Measurements from ENCODE around the gene PPP1R3F.
A peak's percentile ranks its signal among the peaks of the same experiment; 100 is the strongest.
"Not testable (repeated sequence)": the region's sequence is repeated elsewhere in the genome, so short reads cannot be mapped to it uniquely, and the experiment has no call there.

PPP1R3F gene

DNA sequence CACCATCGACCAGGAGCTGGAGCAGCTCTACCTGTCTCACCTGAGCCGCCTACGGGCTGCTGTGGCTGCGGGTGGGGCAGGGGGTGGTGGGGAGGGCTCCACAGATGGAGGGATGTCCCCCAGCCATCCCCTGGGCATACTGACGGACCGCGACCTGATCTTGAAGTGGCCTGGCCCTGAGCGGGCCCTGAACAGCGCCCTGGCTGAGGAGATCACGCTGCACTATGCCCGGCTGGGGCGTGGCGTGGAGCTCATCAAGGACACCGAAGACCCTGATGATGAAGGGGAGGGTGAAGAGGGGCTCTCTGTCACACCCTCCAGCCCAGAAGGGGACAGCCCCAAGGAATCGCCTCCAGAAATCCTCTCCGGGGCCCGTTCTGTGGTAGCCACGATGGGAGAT lies 16.5 kb downstream of the PPP1R3F start:
- TF ChIP-seq, protein P1, sequence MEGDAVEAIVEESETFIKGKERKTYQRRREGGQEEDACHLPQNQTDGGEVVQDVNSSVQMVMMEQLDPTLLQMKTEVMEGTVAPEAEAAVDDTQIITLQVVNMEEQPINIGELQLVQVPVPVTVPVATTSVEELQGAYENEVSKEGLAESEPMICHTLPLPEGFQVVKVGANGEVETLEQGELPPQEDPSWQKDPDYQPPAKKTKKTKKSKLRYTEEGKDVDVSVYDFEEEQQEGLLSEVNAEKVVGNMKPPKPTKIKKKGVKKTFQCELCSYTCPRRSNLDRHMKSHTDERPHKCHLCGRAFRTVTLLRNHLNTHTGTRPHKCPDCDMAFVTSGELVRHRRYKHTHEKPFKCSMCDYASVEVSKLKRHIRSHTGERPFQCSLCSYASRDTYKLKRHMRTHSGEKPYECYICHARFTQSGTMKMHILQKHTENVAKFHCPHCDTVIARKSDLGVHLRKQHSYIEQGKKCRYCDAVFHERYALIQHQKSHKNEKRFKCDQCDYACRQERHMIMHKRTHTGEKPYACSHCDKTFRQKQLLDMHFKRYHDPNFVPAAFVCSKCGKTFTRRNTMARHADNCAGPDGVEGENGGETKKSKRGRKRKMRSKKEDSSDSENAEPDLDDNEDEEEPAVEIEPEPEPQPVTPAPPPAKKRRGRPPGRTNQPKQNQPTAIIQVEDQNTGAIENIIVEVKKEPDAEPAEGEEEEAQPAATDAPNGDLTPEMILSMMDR (IDR thresholded peaks at IDR 0.05; ENCODE audit: low read depth, low read length) = no peak

DNA sequence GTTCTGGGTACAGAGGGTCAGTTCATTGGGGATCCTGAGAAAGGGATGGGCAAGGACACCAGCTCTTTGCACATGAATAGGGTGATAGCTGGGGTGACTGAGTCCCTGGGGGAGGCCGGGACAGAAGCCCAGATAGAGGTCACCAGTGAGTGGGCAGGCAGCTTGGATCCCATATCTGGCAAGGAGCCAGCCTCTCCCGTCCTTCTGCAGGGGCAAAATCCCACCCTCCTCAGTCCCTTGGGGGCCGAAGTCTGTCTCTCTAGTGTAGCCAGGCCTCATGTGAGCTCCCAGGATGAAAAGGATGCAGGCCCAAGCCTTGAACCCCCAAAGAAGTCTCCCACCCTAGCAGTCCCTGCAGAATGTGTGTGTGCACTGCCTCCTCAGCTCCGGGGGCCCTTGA lies 17.0 kb downstream of the PPP1R3F start:
- H3K4me3 ChIP-seq (ENCODE audit: low read depth, low read length) = no peak overlapping the region
- TF ChIP-seq, protein P1 (IDR thresholded peaks at IDR 0.05; ENCODE audit: low read depth, low read length) = no peak

More for the DNA sequence above, 16.5 kb downstream of the PPP1R3F start:
- H3K4me3 ChIP-seq (ENCODE audit: low read depth, low read length) = no peak overlapping the region

DNA sequence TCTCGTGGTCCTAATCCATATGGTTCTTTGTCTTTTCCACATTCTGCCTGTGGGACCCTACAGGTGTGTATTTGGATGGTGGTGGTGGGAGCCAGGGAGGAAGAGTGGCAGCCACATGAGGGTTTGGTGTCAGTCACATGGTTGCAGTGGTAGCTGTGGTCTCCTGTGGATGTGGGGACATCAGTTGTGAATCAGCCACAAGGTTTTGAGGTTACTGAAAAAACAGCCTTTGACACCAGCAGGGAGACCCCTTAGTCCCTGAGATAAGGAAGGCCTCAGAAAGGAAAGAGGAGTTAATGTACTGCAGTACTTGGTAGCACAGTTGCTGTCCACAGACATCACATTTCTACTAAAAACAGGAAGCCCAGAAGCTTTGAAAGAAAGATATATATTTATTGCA lies 18.1 kb downstream of the PPP1R3F start:
- TF ChIP-seq, protein P1 (IDR thresholded peaks at IDR 0.05; ENCODE audit: low read depth, low read length) = no peak

DNA sequence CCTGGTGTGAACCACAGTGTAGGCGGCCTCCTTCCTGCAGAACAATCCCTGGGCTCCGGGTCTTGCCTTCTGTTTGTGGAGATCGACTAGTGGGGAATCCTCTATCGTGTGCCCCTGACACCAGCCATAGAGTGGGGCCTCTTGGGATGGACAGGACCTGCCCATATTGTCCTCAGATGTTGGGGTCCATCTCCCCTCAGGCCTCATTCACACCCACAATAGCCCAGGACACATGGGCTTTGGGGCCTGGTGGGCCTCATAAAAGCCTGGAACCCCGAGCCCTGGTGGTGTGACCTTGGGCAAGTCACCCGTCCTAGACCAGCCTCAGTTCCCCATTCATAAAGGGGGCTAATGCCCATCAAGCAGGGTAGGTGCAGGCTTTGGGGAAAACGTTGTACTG lies 20.6 kb downstream of the PPP1R3F start:
- no peak overlapping the region for H3K4me3 ChIP-seq (ENCODE audit: low read depth, low read length)
- TF ChIP-seq, protein P1 (IDR thresholded peaks at IDR 0.05; ENCODE audit: low read depth, low read length) = no peak

More for the DNA sequence above, 18.1 kb downstream of the PPP1R3F start:
- H3K4me3 ChIP-seq (ENCODE audit: low read depth, low read length) = no peak overlapping the region

DNA sequence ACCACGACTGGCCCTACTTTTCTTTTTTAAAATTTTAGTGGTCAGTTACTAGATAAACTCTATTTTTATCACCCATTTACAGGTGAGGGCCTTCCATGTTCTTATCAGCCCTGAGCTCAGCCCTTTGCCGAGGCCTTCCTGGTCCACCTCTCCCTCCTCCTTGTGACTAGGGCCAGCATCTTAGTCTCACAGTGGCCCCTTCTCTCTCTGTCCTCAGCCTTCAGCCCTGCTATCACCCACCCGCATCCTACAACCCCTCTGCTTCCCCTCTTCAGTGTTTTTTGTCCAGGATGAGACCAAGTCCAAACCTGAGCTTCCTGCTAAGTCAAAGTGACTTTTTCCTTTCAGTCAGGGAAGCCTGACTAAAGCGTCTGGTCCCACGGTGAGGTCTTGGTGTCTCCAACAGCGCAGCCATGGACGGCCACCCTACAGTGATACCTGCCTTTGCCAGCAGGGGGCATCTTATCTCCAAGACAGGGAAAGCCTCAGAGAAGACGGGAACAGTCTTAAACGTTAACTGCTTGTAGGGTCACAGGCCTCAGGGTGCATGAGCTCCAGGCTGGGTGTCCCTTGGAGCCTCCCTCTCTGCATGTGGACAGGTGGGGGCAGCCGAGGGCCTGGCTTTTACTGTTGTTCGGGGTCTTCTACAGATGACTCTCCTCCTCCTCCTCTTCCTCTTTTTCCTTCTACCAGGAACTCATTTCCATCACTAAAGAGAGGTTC lies 22.2 kb downstream of the PPP1R3F start:
- H3K4me3 ChIP-seq (ENCODE audit: low read depth, low read length) = no peak overlapping the region
- TF ChIP-seq, protein P1 (IDR thresholded peaks at IDR 0.05; ENCODE audit: low read depth, low read length) = peak; percentile 56

DNA sequence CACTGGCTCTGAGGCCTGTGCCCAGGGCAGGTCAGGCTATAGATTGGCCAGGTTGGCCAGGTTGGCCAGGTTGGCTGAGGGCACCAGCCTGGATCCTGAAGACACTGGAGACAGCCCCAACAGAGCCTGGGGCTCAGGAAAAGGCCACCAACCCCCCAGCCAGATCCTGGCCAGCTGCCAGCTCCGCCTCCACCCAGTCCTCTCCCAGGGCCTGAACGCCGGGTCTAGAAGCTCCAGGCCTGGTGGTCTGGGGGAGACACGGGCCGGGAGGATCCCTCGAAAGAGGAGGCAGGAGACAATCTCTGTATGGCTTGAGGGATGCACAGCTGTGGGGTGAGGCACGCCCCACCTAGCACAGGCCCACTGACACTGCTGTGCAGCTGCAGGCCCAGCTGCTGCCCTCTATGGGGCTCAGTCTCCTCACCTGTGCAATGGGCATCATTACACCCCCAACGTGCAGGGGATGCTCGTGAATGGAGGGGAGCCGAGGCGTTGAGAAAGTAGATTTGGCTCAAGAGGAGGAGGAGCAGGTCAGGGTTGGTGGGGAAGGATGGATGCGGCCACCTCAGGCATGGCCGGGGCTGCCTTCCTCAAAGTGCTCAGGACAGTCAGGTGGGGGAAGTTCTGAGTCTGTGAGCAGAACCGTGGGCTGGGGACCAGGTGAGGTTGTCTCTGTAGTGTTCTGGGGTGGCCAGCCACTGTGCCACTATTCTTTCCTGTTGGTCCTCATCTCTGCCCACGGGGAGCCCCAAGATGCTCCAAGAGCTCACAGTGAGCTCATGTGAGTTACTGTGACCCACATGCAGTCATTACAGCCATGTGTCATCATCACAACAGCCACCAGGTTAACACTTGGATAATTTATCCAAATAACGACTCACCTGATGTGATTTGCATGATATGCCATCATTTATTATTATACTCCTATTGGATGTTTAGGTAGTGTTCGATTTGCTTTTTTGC lies 23.1 kb downstream of the PPP1R3F start:
- TF ChIP-seq, protein P1 (IDR thresholded peaks at IDR 0.05; ENCODE audit: low read depth, low read length) = no peak
- H3K4me3 ChIP-seq (ENCODE audit: low read depth, low read length) = no peak overlapping the region

DNA sequence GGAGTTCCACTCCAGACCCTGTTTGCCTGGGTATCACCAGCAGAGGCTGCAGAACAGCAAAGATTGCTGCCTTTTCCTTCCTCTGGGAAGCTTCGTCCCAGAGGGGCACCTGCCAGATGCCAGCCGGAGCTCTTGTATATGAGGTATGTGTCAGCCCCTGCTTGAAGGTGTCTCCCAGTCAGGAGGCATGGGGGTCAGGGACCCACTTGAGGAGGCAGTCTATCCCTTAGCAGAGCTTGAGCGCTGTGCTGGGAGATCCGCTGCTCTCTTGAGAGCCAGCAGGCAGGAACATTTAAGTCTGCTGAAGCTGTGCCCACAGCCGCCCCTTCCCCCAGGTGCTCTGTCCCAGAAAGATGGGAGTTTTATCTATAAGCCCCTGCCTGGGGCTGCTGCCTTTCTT lies 29.7 kb downstream of the PPP1R3F start:
- H3K4me3 ChIP-seq (ENCODE audit: low read depth, low read length) = not testable (repeated sequence)
